Measurements from ENCODE around the gene PIP5K1C. TPM values are rescaled to one million over a fixed set of nuclear protein-coding genes. Genes with fewer than 3 reads are reported as not detected.

The PIP5K1C gene
- total and polyA plus RNA-seq, 9 of the 15 experiments (the other 6 are each of a cell fraction or from before 2014, with no cell fraction given) = 0.38 to 22.1 (median 4.1) TPM

GRCh38 chr19:3719868-3720267 lies 19.6 kb upstream of the PIP5K1C start (continued):
- no peak for TF ChIP-seq ARID3B (CRISPR knock-in tag; IDR thresholded peaks at IDR 0.05; ENCODE audit: borderline replicate concordance)
- TF ChIP-seq BRD9 (IDR thresholded peaks at IDR 0.05; ENCODE audit: low read depth, partially characterized antibody) = peak; percentile 79
- TF ChIP-seq KDM1A (IDR thresholded peaks at IDR 0.05) = peak; percentile 85 to 94
- TF ChIP-seq RBM25 (IDR thresholded peaks at IDR 0.05; ENCODE audit: low read depth, low read length, severe bottlenecking) = peak; percentile 98
- no peak for TF ChIP-seq BRCA1 (IDR thresholded peaks at IDR 0.05)
- no peak for TF ChIP-seq BRCA1 (CRISPR knock-in tag; IDR thresholded peaks at IDR 0.05)
- TF ChIP-seq CBX1 (IDR thresholded peaks at IDR 0.05; ENCODE audit: low read depth) = peak; percentile 84; the same call in 1 of the 2 replicates
- no peak for TF ChIP-seq ZNF316 (IDR thresholded peaks at IDR 0.05)
- TF ChIP-seq ZC3H4 (CRISPR knock-in tag; IDR thresholded peaks at IDR 0.05; ENCODE audit: borderline replicate concordance) = no peak
- TF ChIP-seq, protein P1, sequence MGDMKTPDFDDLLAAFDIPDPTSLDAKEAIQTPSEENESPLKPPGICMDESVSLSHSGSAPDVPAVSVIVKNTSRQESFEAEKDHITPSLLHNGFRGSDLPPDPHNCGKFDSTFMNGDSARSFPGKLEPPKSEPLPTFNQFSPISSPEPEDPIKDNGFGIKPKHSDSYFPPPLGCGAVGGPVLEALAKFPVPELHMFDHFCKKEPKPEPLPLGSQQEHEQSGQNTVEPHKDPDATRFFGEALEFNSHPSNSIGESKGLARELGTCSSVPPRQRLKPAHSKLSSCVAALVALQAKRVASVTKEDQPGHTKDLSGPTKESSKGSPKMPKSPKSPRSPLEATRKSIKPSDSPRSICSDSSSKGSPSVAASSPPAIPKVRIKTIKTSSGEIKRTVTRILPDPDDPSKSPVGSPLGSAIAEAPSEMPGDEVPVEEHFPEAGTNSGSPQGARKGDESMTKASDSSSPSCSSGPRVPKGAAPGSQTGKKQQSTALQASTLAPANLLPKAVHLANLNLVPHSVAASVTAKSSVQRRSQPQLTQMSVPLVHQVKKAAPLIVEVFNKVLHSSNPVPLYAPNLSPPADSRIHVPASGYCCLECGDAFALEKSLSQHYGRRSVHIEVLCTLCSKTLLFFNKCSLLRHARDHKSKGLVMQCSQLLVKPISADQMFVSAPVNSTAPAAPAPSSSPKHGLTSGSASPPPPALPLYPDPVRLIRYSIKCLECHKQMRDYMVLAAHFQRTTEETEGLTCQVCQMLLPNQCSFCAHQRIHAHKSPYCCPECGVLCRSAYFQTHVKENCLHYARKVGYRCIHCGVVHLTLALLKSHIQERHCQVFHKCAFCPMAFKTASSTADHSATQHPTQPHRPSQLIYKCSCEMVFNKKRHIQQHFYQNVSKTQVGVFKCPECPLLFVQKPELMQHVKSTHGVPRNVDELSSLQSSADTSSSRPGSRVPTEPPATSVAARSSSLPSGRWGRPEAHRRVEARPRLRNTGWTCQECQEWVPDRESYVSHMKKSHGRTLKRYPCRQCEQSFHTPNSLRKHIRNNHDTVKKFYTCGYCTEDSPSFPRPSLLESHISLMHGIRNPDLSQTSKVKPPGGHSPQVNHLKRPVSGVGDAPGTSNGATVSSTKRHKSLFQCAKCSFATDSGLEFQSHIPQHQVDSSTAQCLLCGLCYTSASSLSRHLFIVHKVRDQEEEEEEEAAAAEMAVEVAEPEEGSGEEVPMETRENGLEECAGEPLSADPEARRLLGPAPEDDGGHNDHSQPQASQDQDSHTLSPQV (IDR thresholded peaks at IDR 0.05) = no peak
- no peak for TF ChIP-seq TCF15 (CRISPR knock-in tag; IDR thresholded peaks at IDR 0.05)
- TF ChIP-seq CHD4 (IDR thresholded peaks at IDR 0.05; ENCODE audit: insufficient read depth, insufficient replicate concordance, low read depth, low read length, poor library complexity, severe bottlenecking) = peak; percentile 94
- TF ChIP-seq ARHGAP35 (IDR thresholded peaks at IDR 0.05; ENCODE audit: partially characterized antibody) = no peak
- peak; percentile 32 to 37; a peak in 1 of 4 replicates for TF ChIP-seq HDAC1 (IDR thresholded peaks at IDR 0.05)
- TF ChIP-seq RNF2 (IDR thresholded peaks at IDR 0.05) = no peak
- TF ChIP-seq SMARCA5 (IDR thresholded peaks at IDR 0.05) = peak; percentile 95
- TF ChIP-seq TRIM24 (IDR thresholded peaks at IDR 0.05) = no peak
- TF ChIP-seq ADNP (tag; IDR thresholded peaks at IDR 0.05) = 0 out of 2 replicates have a peak, but pooled peaks have one; percentile 44
- TF ChIP-seq EWSR1 (IDR thresholded peaks at IDR 0.05; ENCODE audit: borderline replicate concordance, low read depth, partially characterized antibody) = no peak
